Suprapubic skin (tissue), 4 donors: ENCODE results near the gene CCSAP.

ENCODE experiments used
- EP300 ChIP-seq: sonication (generic); formaldehyde crosslinking; IDR thresholded peaks from one replicate; pipeline ENCODE4 v1.6.1; 2017; ENCODE audit warnings: antibody characterized with exemption
- POLR2AphosphoS5 ChIP-seq, 3 donors: sonication (generic); formaldehyde crosslinking; IDR thresholded peaks; one replicate each; pipeline ENCODE4 v1.6.1; 2017; ENCODE audit warnings: antibody characterized with exemption in 3 of 3
- TF ChIP-seq, protein P1 (sequence below), 2 donors: fragments of 200-600 bp in 1 of 2; fragments of 450-650 bp in 1 of 2; sonication (generic) in 1 of 2; IDR thresholded peaks; one replicate each; pipeline ENCODE4 v1.5.1; 2016 to 2019; ENCODE audit warnings: antibody characterized with exemption in 2 of 2, mild to moderate bottlenecking in 1 of 2, moderate library complexity in 1 of 2

DNA sequence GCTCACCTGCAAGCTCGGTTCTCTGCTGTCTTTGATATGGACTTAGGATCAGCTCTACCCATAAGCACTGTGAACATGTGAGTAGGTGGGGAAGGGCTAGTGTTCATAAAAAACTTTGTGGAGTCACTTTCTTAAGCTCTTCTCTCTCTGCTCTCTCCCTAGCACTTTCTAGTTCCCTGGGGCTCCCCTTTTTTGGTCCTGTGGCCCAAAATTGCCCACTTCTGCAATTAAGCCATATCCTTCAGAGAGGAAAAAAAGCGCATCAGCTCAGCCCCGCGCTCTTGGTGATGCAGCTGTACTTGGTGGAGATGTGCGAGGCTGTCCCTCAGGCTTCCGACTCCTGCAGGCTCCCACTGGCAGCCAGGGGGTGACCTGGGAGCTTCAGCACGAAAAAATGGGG, 23.4 kb downstream of the CCSAP start:
- TF ChIP-seq, protein P1, sequence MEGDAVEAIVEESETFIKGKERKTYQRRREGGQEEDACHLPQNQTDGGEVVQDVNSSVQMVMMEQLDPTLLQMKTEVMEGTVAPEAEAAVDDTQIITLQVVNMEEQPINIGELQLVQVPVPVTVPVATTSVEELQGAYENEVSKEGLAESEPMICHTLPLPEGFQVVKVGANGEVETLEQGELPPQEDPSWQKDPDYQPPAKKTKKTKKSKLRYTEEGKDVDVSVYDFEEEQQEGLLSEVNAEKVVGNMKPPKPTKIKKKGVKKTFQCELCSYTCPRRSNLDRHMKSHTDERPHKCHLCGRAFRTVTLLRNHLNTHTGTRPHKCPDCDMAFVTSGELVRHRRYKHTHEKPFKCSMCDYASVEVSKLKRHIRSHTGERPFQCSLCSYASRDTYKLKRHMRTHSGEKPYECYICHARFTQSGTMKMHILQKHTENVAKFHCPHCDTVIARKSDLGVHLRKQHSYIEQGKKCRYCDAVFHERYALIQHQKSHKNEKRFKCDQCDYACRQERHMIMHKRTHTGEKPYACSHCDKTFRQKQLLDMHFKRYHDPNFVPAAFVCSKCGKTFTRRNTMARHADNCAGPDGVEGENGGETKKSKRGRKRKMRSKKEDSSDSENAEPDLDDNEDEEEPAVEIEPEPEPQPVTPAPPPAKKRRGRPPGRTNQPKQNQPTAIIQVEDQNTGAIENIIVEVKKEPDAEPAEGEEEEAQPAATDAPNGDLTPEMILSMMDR (IDR thresholded peaks at IDR 0.05) = no peak
- TF ChIP-seq EP300 (no peak), POLR2AphosphoS5 (IDR thresholded peaks at IDR 0.05) (no peak)
